H1 (cell line): ENCODE results near the gene FITM1. TPM values are rescaled to one million over a fixed set of nuclear protein-coding genes. Genes with fewer than 3 reads are reported as not detected.

Source experiments
- CTCF ChIA-PET: fragments of 300-600 bp; sonication (Branson Sonifier 250); formaldehyde crosslinking; loops from one replicate; lab custom pipeline; 2021; ENCODE audit not compliant: partially characterized antibody; lab: Charles Lee
- POLR2A ChIA-PET: fragments of 300-600 bp; sonication (Branson Sonifier 250); formaldehyde crosslinking; loops from one replicate; lab custom pipeline; 2021; ENCODE audit warnings: inconsistent platforms; ENCODE audit not compliant: partially characterized antibody; lab: Charles Lee
- DNase-seq, 2 experiments: peaks; one replicate each; pipeline versions ENCODE4 v3.0.0 to v3.0.0-alpha.2; 2010 to 2022; ENCODE audit warnings: low spot score in 2 of 2, low read depth in 1 of 2, mixed read lengths in 1 of 2
- FAIRE-seq: peaks from 2 replicates; lab custom pipeline; 2011; peaks lifted over from hg19 to GRCh38; lab: Jason Lieb, UNC
- H2AFZ ChIP-seq: 2 replicates; pipeline ENCODE4 v1.8.1; 2012; ENCODE audit warnings: low read length, inconsistent platforms
- H2AK5ac ChIP-seq: 2 replicates; pipeline ENCODE4 v1.6.1; 2013; ENCODE audit warnings: low read depth, low read length
- H2BK120ac ChIP-seq: replicated peaks from 2 replicates; pipeline ENCODE3; 2013; ENCODE audit warnings: low read depth, low read length, inconsistent platforms
- H2BK12ac ChIP-seq: 2 replicates; pipeline ENCODE4 v1.6.1; 2013; ENCODE audit warnings: low read depth, low read length
- H2BK15ac ChIP-seq: 2 replicates; pipeline ENCODE4 v1.6.1; 2013; ENCODE audit warnings: low read length
- H2BK20ac ChIP-seq: 2 replicates; pipeline ENCODE4 v1.6.1; 2013; ENCODE audit warnings: low read length
- H2BK5ac ChIP-seq: 2 replicates; pipeline ENCODE4 v1.6.1; 2013; ENCODE audit warnings: low read depth, low read length
- H3K14ac ChIP-seq: 2 replicates; pipeline ENCODE4 v1.6.1; 2013; ENCODE audit warnings: inconsistent platforms; ENCODE audit not compliant: insufficient read length
- H3K18ac ChIP-seq: 2 replicates; pipeline ENCODE4 v1.6.1; 2013; ENCODE audit warnings: low read length; ENCODE audit errors: extremely low read depth
- H3K23ac ChIP-seq: 2 replicates; pipeline ENCODE4 v1.6.1; 2013; ENCODE audit warnings: inconsistent platforms; ENCODE audit not compliant: insufficient read length
- H3K23me2 ChIP-seq: 2 replicates; pipeline ENCODE4 v1.6.1; 2013; ENCODE audit warnings: low read depth, low read length
- H3K27ac ChIP-seq: 2 replicates; pipeline ENCODE4 v1.6.1; 2011; ENCODE audit warnings: low read depth, low read length, inconsistent platforms
- H3K27me3 ChIP-seq, 4 experiments: replicated peaks in 1 of 4; 1 replicate in 1 of 4; 2 replicates in 3 of 4; pipeline versions ENCODE4 v1.6.1 to v1.8.1; 2011 to 2013; ENCODE audit warnings: low read length in 3 of 4, mild to moderate bottlenecking in 3 of 4, inconsistent platforms in 2 of 4, mixed read lengths in 2 of 4, moderate library complexity in 1 of 4; ENCODE audit not compliant: control insufficient read depth in 3 of 4, insufficient read depth in 3 of 4; ENCODE audit errors: extremely low read depth in 1 of 4
- H3K36me3 ChIP-seq, 4 experiments: 2 replicates each; pipeline versions ENCODE4 v1.6.1 to v1.8.1; 2011 to 2013; ENCODE audit warnings: mild to moderate bottlenecking in 4 of 4, low read length in 3 of 4, moderate library complexity in 2 of 4, control low read depth in 1 of 4, inconsistent platforms in 1 of 4; ENCODE audit not compliant: insufficient read depth in 4 of 4, control insufficient read depth in 2 of 4
- H3K4ac ChIP-seq: replicated peaks from 2 replicates; pipeline ENCODE3; 2013; ENCODE audit warnings: low read length, low read depth, mixed read lengths, inconsistent platforms; ENCODE audit not compliant: insufficient read length
- H3K4me1 ChIP-seq, 4 experiments: replicated peaks in 1 of 4; 1 replicate in 1 of 4; 2 replicates in 3 of 4; pipeline versions ENCODE4 v1.6.1 to v1.8.1; 2011 to 2013; ENCODE audit warnings: low read length in 3 of 4, inconsistent platforms in 2 of 4, mixed read lengths in 1 of 4; ENCODE audit not compliant: insufficient read depth in 4 of 4, control insufficient read depth in 3 of 4
- H3K4me2 ChIP-seq, 2 experiments: 2 replicates each; pipeline versions ENCODE4 v1.6.1 to v1.8.1; 2011 to 2013; ENCODE audit warnings: low read depth in 2 of 2, low read length in 2 of 2, control low read depth in 1 of 2, inconsistent platforms in 1 of 2, mild to moderate bottlenecking in 1 of 2; ENCODE audit not compliant: insufficient read depth in 1 of 2
- H3K4me3 ChIP-seq, 4 experiments: fragments of 200-600, 300-600 bp in 1 of 4; sonication (generic), shearing (Covaris generic), sonication (Bioruptor Twin) in 1 of 4; 2 replicates each; pipeline versions ENCODE4 v1.5.1 to v1.8.1; 2011 to 2016; ENCODE audit warnings: low read length in 4 of 4, low read depth in 3 of 4, control low read depth in 2 of 4, inconsistent platforms in 2 of 4, mild to moderate bottlenecking in 2 of 4, mixed read lengths in 1 of 4, moderate library complexity in 1 of 4; ENCODE audit not compliant: insufficient read depth in 2 of 4; ENCODE audit errors: extremely low read depth in 1 of 4
- H3K56ac ChIP-seq: replicated peaks from 2 replicates; pipeline ENCODE3; 2013; ENCODE audit warnings: low read depth, mild to moderate bottlenecking, mixed read lengths, low read length, inconsistent platforms; ENCODE audit not compliant: insufficient read length
- H3K79me1 ChIP-seq: 2 replicates; pipeline ENCODE4 v1.6.1; 2013; ENCODE audit warnings: low read depth, low read length, control low read depth
- H3K79me2 ChIP-seq, 2 experiments: 2 replicates each; pipeline versions ENCODE4 v1.6.1 to v1.8.1; 2012 to 2013; ENCODE audit warnings: low read length in 2 of 2, mild to moderate bottlenecking in 2 of 2, inconsistent platforms in 1 of 2; ENCODE audit not compliant: insufficient read depth in 2 of 2, control insufficient read depth in 1 of 2
- H3K9ac ChIP-seq, 4 experiments: replicated peaks in 1 of 4; 1 replicate in 1 of 4; 2 replicates in 3 of 4; pipeline versions ENCODE4 v1.6.1 to v1.8.1; 2011 to 2013; ENCODE audit warnings: low read depth in 3 of 4, low read length in 3 of 4, control low read depth in 2 of 4, mild to moderate bottlenecking in 2 of 4, moderate library complexity in 2 of 4, inconsistent platforms in 1 of 4; ENCODE audit errors: extremely low read depth in 1 of 4
- H3K9me3 ChIP-seq, 2 experiments: 2 replicates each; pipeline versions ENCODE4 v1.6.1 to v1.8.1; 2012 to 2013; ENCODE audit warnings: mild to moderate bottlenecking in 2 of 2, moderate library complexity in 2 of 2, control low read depth in 1 of 2, inconsistent platforms in 1 of 2, low read depth in 1 of 2, low read length in 1 of 2, mixed read lengths in 1 of 2; ENCODE audit not compliant: insufficient read depth in 2 of 2
- H4K20me1 ChIP-seq, 2 experiments: replicated peaks in 1 of 2; 2 replicates each; pipeline versions ENCODE3 to v1.8.1; 2011 to 2013; ENCODE audit warnings: inconsistent platforms in 2 of 2, low read length in 2 of 2, mild to moderate bottlenecking in 1 of 2; ENCODE audit not compliant: insufficient read depth in 2 of 2, control insufficient read depth in 1 of 2
- H4K5ac ChIP-seq: 2 replicates; pipeline ENCODE4 v1.6.1; 2013; ENCODE audit warnings: low read length, low read depth, mixed read lengths, inconsistent platforms; ENCODE audit not compliant: insufficient read length
- H4K8ac ChIP-seq: 2 replicates; pipeline ENCODE4 v1.8.0; 2013; ENCODE audit warnings: mild to moderate bottlenecking, moderate library complexity, low read length, inconsistent platforms; ENCODE audit not compliant: insufficient read depth; ENCODE audit errors: extremely low read depth
- H4K91ac ChIP-seq: replicated peaks from 2 replicates; pipeline ENCODE3; 2013; ENCODE audit warnings: low read length, mixed read lengths, inconsistent platforms; ENCODE audit not compliant: insufficient read length
- BRCA1 ChIP-seq: IDR thresholded peaks from 2 replicates; pipeline ENCODE4 v1.6.1; 2012; ENCODE audit warnings: low read depth, low read length, improper control_type of control experiment
- GTF2F1 ChIP-seq: IDR thresholded peaks from 2 replicates; pipeline ENCODE4 v1.6.1; 2012; ENCODE audit warnings: low read depth, low read length, improper control_type of control experiment, borderline replicate concordance
- KDM5A ChIP-seq: fragments of 200-600 bp; IDR thresholded peaks from 2 replicates; pipeline ENCODE4 v1.7.1; 2012; ENCODE audit warnings: mild to moderate bottlenecking, low read length, inconsistent platforms, mixed read lengths
- SAP30 ChIP-seq: fragments of 300-600 bp; sonication (generic); IDR thresholded peaks from 2 replicates; pipeline ENCODE4 v1.7.1; 2012; ENCODE audit warnings: low read length, moderate library complexity, mild to moderate bottlenecking, inconsistent platforms; ENCODE audit not compliant: insufficient read depth, insufficient replicate concordance
- WGBS, 2 experiments: shearing (Covaris generic) in 1 of 2; methylation state at CpG; one replicate each; pipeline versions ENCODE4 v1.1.6 to v1.1.7; 2013 to 2015; ENCODE audit warnings: low lambda C conversion rate in 2 of 2, mixed read lengths in 2 of 2, inconsistent platforms in 1 of 2, low coverage in 1 of 2, missing lambda C conversion rate in 1 of 2; ENCODE audit not compliant: insufficient replicate concordance in 2 of 2, insufficient coverage in 1 of 2, insufficient read length in 1 of 2; ENCODE audit errors: extremely low coverage in 1 of 2, missing lambda C conversion rate in 1 of 2; 5-methylcytosine and 5-hydroxymethylcytosine counted together
- polyA plus RNA-seq, 7 experiments: library from polyadenylated mRNA; depleted of rRNA in 3 of 7; stranded (reverse) in 5 of 7; unstranded in 2 of 7; fragments of >200 nt in 5 of 7; fragments of 200-250 nt in 2 of 7; gene quantifications; 1 replicate in 5 of 7; 2 replicates in 1 of 7; 4 replicates in 1 of 7; pipeline versions ENCODE4 v1.2.1 to v1.2.3, GENCODE V29; 2011 to 2013; ENCODE audit warnings: missing spikeins in 2 of 7, mixed read lengths in 2 of 7
- total RNA-seq: library from RNA; stranded (reverse); fragmentation: NEBNext Ultra II Directional; extraction: Animal tissue kit (Norgen Biotek cat#: 25700); gene quantifications from 2 replicates; pipeline ENCODE4 v1.2.1, GENCODE V29; 2021

FITM1 gene
- total and polyA plus RNA-seq, 2 of the 8 experiments (the other 6 are each of a cell fraction or from before 2014, with no cell fraction given) = 0.53 to 0.76 TPM

- H2BK120ac ChIP-seq = no peak overlapping the region
These were observed 30.0 kb downstream of the FITM1 start for GRCh38 chr14:24160499-24160849.

More at GRCh38 chr14:24160499-24160849, 30.0 kb downstream of the FITM1 start:
- no peak overlapping the region for H2BK12ac ChIP-seq
- no peak overlapping the region for H4K5ac ChIP-seq
- H2AK5ac ChIP-seq = no peak overlapping the region
- peaks cover 0 to 10% (median 2%) of the 10 kb centered on the region in 4 experiments; a peak in 3 of 7 replicates for H3K4me1 ChIP-seq
- H3K23me2 ChIP-seq = 0 out of 2 replicates have a peak, but pooled peaks cover 2% of the 10 kb centered on the region
- H2BK5ac ChIP-seq = no peak overlapping the region
- no peak for FAIRE-seq
- H3K9ac ChIP-seq = no peak overlapping the region
- no peak overlapping the region for H3K56ac ChIP-seq
- no peak overlapping the region for H3K27ac ChIP-seq
- 100% methylated on average over 3 of the region's 4 CpGs; no CpG with 5 or more reads in 1 of the 2 experiments for WGBS, 2 experiments
- TF ChIP-seq GTF2F1 (no peak), KDM5A (no peak), BRCA1 (no peak), SAP30 (no peak)
- H4K20me1 ChIP-seq = peaks cover 2 to 19% of the 10 kb centered on the region in 2 experiments
- CTCF ChIA-PET = interaction anchor here (0.6 to 3.3 kb wide), 32 partner anchors 9 to 197 kb away, joined by 3 to 26 read pairs (median 5); partner anchors contain the start of genes CIDEB, DCAF11, IPO4 and NRL
- no peak overlapping the region for H3K4me2 ChIP-seq
- no peaks in the 10 kb centered on the region for H3K27me3 ChIP-seq
- no peaks in the 10 kb centered on the region for H3K79me1 ChIP-seq
- H4K8ac ChIP-seq = no peak overlapping the region
- no peak overlapping the region for H3K23ac ChIP-seq
- H3K79me2 ChIP-seq = no peaks in the 10 kb centered on the region
- H3K14ac ChIP-seq = no peak overlapping the region
- POLR2A ChIA-PET = interaction anchor here (0.7 to 7.6 kb wide), 26 partner anchors 10 to 158 kb away, joined by 3 to 93 read pairs (median 5); partner anchors contain the start of genes CHMP4A, DCAF11, DHRS1 and EMC9
- no peaks in the 10 kb centered on the region for H3K9me3 ChIP-seq
- no peak overlapping the region for H3K18ac ChIP-seq
- H3K4me3 ChIP-seq = no peak overlapping the region
- H2BK15ac ChIP-seq = no peak overlapping the region
- H3K4ac ChIP-seq = no peak overlapping the region
- H2BK20ac ChIP-seq = no peak overlapping the region
- peaks cover 22 to 44% (median 35%) of the 10 kb centered on the region in 4 experiments for H3K36me3 ChIP-seq
- no peak overlapping the region for H4K91ac ChIP-seq
- no peak overlapping the region for H2AFZ ChIP-seq
- DNase-seq = no peak
